Measurements from ENCODE around the gene SLC28A3. TPM values are rescaled to one million over a fixed set of nuclear protein-coding genes. Genes with fewer than 3 reads are reported as not detected.
"Not testable (repeated sequence)": the region's sequence is repeated elsewhere in the genome, so short reads cannot be mapped to it uniquely, and the experiment has no call there.

The SLC28A3 gene, protein sequence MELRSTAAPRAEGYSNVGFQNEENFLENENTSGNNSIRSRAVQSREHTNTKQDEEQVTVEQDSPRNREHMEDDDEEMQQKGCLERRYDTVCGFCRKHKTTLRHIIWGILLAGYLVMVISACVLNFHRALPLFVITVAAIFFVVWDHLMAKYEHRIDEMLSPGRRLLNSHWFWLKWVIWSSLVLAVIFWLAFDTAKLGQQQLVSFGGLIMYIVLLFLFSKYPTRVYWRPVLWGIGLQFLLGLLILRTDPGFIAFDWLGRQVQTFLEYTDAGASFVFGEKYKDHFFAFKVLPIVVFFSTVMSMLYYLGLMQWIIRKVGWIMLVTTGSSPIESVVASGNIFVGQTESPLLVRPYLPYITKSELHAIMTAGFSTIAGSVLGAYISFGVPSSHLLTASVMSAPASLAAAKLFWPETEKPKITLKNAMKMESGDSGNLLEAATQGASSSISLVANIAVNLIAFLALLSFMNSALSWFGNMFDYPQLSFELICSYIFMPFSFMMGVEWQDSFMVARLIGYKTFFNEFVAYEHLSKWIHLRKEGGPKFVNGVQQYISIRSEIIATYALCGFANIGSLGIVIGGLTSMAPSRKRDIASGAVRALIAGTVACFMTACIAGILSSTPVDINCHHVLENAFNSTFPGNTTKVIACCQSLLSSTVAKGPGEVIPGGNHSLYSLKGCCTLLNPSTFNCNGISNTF
- 0.03 TPM for polyA plus RNA-seq (ENCODE audit: insufficient read length)
- long read RNA-seq, donor 1, result 0 reads
- long read RNA-seq, donor 2, result 0 reads
- long read RNA-seq, donor 3, result 0 reads
- long read RNA-seq, donor 4, result 0 reads
- long read RNA-seq, donor 5, result 0 reads
- long read RNA-seq, donor 6, result 0 reads
- long read RNA-seq, donor 7, result 0 reads
- long read RNA-seq, donor 8, result 0 reads

DNA sequence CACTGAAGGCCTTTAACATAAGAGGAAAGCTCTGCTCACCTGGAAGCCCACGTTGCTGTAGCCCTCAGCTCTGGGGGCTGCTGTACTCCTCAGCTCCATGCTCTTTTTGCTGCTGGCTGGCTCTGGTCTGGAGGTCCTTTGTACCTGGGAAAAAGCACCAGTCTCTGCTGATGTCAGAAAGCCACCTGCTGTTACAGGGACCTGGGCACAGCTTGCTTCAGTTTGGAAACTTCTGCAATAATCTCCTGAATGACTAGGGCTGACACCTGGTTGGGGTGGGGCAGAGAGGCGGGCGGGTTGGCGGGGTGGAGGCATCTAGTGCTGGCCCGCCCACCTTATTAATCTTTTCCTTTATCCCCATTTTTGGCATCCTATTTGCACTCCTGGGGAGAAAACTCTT is at the start of gene SLC28A3:
Gene SLC28A3, minus strand, starts transcription at position 224 of the 400 bp plus-strand sequence. Its CDS starts 125 bp downstream, at position 99.
- no peak for DNase-seq

DNA sequence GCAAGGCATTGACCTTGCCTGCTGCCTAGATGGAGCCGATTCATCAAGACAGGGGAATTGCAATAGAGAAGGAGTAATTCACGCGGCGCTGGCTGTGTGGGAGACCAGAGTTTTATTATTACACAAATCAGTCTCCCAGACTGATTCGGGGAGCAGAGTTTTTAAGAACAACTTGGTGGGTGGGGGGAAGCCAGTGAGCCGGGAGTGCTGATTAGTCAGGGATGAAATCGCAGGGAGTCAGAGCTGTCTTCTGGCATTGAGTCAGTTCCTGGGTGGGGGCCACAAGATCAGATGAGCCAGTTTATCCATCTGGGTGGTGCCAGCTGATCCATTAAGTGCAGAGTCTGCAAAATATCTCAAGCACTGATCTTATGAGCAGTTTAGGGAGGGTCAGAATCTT is 49.7 kb upstream of the SLC28A3 start:
- DNase-seq, result not testable (repeated sequence)

DNA sequence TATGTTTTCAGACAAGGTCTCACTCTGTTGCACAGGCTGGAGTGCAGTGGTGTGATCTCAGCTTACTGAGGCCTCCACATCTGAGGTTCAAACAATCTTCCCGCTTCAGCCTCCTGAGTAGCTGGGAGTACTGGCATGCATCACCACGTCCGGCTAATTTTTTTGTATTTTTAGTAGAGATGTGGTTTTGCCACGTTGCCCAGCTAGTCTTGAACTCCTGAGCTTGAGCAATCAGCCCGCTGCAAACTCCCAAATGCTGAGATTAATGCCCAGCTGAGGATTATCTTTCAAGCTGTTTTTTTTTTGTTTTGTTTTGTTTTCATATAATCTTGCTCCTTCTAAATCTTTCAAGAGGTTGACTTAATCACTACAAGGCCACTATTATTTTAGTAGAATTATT is 47.3 kb upstream of the SLC28A3 start:
- DNase-seq, result no peak

DNA sequence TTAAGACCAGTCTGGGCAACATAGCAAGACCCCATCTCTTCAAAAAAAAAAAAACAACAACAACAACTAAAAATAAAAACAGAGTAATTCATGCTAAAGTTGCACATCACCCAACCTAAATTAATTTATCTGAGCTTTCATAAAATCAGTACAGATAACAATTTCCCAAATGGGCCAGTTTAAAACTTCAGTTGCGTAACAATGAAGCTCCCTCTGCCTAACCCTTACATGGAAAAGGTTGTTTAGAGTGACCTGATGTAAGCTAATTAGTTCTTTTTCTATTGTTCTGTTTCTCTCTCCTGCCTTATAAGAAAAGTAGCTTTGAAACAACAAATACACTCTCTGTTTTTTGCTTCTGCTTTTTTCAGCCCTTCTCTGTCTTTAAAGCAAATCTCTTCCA is 46.2 kb upstream of the SLC28A3 start:
- no peak for DNase-seq

DNA sequence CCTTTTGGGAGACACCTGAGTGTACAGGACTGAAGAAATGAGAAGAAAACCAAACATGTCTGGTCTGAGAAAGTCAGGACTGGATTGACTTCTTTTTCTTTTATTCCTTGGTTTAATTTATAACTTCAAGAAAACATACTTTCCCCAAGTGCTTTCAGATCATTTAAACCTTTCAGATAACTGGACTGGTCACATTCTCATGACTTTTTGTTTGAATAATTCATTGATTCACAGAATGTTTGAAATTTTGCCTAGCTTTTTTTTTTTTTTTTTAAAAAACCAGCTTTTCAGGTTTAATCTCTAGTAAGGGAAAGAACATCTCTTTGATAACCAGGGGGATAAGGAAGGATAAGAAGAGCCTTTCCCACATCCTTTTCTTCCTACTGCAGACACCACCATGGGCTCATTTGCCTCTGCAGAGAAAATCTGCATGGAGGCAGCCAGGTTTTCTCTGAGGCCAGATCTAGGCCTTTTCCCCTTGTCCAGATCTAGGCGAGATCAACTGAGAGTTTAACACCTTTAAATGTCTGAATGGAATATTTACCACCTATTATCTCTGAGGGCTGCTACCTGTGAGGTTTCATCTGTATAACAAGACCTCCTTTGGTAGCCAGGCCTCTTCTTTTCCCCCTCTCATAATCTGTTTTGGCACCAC is 45.0 kb upstream of the SLC28A3 start:
- no peak for DNase-seq

- DNase-seq, result no peak
These were observed 44.1 kb upstream of the SLC28A3 start for GRCh38 chr9:84384617-84385016.

GRCh38 chr9:84383178-84383577 is 42.6 kb upstream of the SLC28A3 start:
- no peak for DNase-seq

- DNase-seq, result no peak
These were observed 42.2 kb upstream of the SLC28A3 start for GRCh38 chr9:84382720-84383119.

GRCh38 chr9:84381508-84381907 is 41.0 kb upstream of the SLC28A3 start:
- DNase-seq, result no peak

- no peak for DNase-seq
These were observed 39.2 kb upstream of the SLC28A3 start for GRCh38 chr9:84379740-84380139.

GRCh38 chr9:84375954-84376353 is 35.4 kb upstream of the SLC28A3 start:
- DNase-seq, result no peak

DNA sequence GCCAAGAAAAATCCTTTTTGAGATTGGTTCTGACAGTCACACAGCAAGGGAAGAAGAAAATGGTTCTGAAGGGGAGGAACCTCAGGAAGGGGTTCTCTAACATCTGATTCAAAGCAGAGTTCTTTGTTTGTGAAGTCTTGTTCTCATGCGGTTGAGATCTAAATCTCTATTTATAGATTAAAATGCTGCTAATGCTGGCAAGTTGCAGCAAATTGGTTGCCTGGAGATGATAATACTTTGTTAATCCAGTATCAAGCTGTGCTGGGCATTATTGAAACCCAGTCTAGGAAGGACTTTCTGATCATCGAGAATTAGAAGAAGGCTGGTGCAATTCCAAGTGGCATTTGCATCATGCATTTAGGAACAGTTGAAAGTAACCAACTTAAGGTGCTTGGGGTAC is 34.0 kb upstream of the SLC28A3 start:
- DNase-seq, result no peak

- no peak for DNase-seq
These were observed 33.5 kb upstream of the SLC28A3 start for GRCh38 chr9:84374013-84374412.

GRCh38 chr9:84371737-84372136 is 31.2 kb upstream of the SLC28A3 start:
- DNase-seq, result no peak

DNA sequence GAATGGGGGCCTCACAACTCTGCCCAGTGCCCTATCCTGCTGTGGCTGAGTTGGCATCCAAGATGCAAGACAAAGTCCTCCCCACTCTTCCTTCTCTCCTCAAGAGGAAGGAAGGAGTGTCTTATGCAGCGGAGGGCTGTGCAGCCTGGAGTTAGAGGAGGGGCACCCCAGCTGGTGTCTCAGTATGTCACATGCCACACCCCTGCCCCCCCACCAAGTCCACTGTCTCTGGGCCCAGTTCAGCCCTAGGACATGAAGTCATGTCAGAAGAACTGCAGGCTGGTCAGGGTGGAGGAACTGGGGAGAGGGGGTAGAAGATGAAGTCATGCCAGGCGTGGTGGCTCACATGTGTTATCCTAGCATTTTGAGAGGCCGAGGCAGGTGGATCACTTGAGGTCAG is 28.0 kb upstream of the SLC28A3 start:
- DNase-seq, result no peak

- DNase-seq, result not testable (repeated sequence)
These were observed 27.2 kb upstream of the SLC28A3 start for GRCh38 chr9:84367726-84368125.

DNA sequence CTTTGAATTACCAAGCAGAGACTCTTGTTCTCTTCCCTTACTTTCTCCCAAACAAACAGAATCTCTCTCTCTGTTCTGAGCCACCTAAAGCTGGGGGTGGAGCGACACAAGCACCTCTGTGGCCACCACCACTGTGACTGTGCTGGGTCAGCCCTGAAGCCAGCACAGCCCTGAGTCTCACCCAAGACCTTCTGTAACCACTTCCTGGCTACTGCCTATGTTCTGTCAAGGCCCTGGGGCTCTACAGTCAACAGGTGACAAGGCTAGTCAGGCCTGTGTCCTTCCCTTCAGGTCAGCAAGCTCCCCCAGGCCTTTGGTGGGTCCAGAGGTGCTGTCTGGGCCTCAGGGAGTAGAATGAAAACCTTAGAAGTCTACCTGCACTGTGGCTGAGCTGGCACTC is 26.1 kb upstream of the SLC28A3 start:
- no peak for DNase-seq

- DNase-seq, result not testable (repeated sequence)
These were observed 24.4 kb upstream of the SLC28A3 start for GRCh38 chr9:84364894-84365490.

GRCh38 chr9:84361645-84362044 is 21.1 kb upstream of the SLC28A3 start:
- no peak for DNase-seq

- no peak for DNase-seq
These were observed 16.7 kb upstream of the SLC28A3 start for GRCh38 chr9:84357275-84357674.

DNA sequence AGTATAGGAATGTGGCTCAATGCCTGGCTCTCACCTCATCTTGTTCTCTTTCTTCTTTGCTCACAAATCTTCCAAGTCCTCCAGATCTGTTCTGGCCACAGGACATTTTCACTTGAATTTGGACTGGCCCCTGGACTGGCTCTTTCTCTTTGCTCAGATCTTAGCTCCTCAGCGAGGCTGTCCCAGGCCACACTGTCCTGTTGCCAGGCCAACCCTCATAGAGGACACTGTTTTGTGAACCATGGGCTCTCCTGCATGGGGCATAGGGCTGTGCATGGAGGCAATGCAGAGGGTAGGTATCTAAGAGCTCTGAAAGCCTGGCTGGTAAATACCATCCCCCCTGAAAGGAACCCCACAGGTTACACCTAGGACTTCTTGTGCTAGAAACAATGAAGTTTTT is 13.5 kb upstream of the SLC28A3 start:
- no peak for DNase-seq

DNA sequence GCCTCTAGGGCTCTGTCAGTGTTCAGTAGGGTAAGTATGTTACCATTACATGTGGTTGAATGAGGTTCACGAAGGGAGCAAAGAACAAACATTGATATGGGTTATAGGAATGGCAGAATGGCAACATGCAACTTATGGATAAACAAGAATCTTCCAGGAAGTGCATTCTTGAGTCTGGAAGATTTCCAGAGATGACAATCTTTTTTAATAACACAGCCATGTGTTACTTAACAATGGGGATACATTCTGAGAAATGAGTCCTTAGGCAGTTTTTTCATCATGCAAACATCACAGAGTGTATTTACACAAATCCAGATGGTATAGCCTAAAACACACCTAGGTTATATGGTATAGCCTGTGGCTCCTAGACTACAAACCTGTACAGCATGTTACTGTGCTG is 9.1 kb upstream of the SLC28A3 start:
- no peak for DNase-seq

Measured in left kidney (tissue), 8 donors.